ENCODE results near the gene ABCA4.

The ABCA4 gene

DNA sequence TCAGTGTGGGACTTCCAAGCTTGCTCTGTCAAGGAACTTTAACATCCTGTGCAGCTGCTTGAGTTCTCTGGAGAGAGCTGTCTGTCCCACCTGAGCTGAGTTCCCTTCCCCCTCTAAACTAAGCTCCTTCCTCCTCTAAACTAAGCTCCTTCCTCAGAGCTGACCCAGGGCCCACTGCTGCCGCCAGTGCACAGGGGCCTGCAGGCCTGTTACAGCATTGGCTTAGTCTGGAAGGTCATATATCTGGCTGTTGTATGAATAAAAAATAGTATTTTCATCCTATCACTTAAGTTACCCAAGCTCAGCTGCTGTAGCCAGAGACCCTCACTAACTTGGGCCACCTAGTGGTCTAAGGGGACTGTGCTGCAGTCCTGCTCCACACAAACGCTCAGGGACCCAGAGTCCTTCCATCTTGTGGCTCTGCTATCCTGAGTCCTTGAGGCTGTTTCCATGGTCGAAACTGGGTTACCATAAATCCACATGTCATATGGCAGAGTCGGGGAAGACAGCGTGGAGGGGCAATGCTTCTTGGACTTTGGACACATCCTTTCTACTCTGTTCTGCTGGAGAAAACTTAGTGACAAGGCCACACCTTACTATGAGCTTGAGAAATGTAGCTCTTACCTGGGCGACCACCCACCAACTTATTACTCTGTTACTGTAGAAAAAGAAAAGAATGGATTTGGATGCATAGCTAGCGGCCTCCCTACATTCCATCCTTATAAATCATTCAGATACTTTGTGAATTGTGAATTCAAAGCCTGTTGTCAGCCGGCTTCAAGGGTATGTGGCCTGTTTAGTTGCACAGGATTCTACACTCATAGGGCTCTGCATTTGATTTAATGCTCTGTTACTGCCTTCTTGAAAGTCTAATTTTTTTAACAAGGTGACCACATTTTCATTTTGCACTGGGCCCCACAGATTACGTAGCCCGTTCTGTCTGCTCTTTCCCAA, 140.4 kb downstream of the ABCA4 start:
- no peak for DNase-seq (ENCODE audit: low read depth in 2 of 2, low spot score in 1 of 2)

DNA sequence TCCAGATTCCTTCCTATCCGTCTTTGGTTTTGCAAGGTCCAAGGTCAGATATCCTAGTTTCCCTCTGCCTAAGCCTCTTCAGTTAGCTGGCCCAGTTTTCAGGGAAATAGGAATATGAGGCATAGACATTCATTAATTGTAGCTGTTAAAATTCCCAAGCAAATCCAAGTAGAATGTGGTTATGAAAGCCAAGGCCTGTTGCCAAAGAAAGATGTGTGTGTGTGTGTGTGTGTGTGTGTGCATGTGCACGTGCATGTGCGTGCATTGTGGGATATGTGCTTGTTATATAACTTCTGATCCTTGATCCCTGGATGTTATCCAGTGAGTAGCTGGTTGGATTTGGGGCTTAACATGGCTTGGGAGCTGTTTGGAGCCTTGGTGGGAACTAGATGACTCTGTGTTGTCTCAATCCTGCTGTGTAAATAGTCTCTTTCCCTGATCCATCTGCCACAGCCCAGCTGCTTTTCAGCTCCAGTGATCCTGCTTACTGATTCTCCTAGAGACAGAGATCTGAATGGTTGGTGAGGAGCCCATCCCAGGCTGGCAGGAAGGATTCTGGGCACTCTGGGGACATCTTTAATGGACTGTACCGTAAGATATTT, 141.1 kb downstream of the ABCA4 start:
- no peak for DNase-seq (ENCODE audit: low read depth in 2 of 2, low spot score in 1 of 2)

DNA sequence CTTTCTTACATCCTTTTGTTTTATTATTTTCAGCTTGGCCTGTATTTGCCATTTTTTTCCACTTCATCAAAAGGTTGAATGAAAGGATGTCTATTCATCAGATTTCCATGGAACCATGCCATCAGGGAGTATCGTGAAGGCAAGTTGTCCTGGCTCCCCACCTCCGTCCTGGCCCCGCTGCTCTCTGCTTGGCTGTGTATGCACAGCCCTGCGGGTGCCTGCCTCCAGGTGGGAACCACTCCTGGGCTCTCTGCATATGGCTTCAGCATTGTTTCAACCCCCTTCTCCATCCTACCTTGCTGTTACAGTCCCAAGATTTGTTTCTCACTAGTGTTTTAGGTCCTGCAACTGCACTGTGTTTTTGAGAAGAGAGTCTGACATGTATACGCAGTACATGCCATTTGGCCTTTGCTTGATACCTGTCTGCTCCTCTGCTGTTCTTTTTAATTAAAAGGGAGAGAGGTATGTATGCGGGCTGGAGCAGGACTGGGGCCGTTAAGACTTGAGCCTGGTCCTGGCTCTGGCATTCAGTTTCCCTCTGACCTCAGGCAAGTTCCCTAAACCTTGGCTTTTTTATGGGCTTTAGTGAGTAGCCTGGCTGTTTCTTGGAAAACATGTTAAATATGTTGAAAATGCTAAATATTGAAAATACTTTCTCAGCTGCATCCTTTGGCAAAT, 141.8 kb downstream of the ABCA4 start:
- no peak for DNase-seq (ENCODE audit: low read depth in 2 of 2, low spot score in 1 of 2)

DNA sequence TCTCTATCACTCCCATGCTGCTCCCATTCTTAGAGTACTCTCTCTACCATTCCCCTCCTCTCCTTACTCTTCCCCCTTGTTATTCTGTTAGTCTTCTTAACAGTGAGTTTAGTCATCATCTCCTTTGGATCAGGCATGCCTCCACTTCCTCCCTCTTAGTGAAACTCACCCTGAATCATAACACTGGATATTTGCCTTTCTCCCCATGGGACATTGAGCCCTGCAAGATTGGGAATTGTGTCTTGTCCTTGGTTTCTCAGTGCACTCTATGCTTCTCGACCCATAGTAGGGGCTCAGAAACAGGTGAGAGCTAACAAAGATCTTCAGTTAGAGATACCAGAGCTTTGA, 143.4 kb downstream of the ABCA4 start:
- no peak for DNase-seq (ENCODE audit: low read depth in 2 of 2, low spot score in 1 of 2)

DNA sequence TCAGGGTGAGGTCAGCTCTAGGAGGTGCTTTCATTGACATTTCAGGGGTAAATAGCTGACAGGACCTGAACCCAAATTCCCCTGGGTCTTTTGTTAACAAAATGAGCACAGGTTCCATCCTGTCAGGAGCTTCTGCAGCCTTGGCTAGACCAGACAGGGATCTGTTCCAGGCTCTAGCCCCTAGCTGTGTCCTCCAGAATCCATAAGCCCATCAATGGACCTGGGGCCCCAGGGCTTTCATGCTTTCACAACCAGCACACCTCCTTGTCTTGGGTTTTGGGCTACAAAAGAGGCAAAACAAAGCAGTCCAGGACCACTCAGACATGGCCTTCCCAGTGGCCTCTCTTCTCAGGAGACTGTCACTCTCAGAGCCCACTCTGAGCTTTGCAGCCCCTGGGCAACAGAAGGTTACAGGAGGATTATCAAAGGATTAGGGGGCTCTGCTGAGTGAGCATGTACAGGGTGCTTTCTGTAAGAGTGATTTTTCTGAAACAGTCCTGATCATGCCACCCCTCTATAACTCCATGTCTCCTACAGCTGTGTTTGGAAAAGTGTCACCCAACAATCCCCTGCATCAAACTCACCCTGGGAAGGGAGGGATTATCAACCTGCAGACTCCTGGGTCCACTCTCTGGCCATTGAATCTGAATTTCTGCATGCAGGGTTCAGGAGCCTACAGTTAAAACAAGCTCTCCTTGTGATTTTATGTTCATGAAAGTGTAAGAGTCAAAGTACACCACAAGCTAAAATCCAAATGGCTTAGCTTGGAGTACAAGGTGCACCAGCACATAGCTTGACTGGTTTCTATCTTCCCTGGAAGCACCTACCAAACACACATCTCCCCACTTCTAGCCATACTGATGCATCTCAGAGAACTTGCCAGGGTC, 144.0 kb downstream of the ABCA4 start:
- DNase-seq (ENCODE audit: low read depth in 2 of 2, low spot score in 1 of 2): no peak

- DNase-seq (ENCODE audit: low read depth in 2 of 2, low spot score in 1 of 2): no peak
Measured at GRCh38 chr1:93976291-93976690, 144.7 kb downstream of the ABCA4 start.

DNA sequence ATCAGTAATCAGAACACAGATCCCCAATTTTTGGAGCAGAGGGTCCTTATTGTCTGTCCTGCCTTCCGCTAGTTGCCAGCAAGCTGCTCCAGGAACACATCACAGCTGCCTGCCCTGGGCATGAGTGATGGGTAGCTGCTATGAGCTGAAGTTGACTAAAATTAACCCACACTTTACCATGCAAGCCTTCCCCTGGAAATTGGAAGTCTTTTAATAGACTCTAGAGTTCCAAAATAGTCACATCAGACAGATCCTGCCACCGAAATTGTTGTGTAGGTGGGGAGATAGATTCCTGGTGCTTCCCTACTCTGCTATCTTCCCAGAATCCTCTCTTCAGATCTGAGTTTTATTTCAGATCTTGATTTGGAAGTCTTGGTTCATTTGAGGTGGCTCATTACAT, 148.6 kb downstream of the ABCA4 start:
- no peak for DNase-seq (ENCODE audit: low read depth in 2 of 2, low spot score in 1 of 2)

- no peak for DNase-seq (ENCODE audit: low read depth in 2 of 2, low spot score in 1 of 2)
Measured at GRCh38 chr1:93969887-93970286, 151.1 kb downstream of the ABCA4 start.

DNA sequence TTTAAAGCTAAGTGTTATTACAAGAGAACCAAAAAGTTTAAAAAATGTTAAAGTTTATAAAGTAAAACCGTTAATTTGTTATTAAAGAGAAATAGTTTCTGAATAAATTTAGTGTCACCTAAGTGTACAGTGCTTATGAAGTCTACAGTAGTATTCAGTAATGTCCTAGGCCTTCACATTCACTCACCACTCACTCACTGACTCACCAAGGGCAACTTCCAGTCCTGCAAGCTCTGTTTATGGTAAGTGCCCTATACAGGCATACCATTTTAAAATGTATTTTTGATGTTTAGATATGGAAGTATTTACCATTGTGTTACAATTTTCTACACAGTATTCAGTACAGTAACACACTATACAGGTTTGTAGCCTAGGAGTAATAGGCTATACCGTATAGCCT, 151.6 kb downstream of the ABCA4 start:
- no peak for DNase-seq (ENCODE audit: low read depth in 2 of 2, low spot score in 1 of 2)

DNA sequence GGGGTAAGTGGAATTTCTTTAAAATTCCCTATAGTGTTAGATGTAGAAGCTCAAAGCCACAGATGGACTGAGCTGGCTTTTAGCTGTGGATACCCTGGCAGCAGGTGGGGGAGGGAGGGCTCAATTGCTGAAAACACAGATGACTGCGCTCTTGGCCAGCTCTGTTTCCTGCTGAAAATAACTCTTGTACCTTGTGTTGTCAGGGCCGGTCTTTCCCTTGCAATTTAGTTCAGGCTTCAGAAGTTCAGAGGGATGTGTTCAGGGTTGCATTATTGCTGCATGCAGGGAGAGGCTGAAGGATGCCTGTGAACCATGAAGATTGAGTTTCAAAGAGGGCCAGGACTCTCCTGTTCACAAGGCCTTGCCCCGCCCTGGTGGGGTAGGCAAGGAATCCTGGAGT, 153.6 kb downstream of the ABCA4 start:
- no peak for DNase-seq (ENCODE audit: low read depth in 2 of 2, low spot score in 1 of 2)

DNA sequence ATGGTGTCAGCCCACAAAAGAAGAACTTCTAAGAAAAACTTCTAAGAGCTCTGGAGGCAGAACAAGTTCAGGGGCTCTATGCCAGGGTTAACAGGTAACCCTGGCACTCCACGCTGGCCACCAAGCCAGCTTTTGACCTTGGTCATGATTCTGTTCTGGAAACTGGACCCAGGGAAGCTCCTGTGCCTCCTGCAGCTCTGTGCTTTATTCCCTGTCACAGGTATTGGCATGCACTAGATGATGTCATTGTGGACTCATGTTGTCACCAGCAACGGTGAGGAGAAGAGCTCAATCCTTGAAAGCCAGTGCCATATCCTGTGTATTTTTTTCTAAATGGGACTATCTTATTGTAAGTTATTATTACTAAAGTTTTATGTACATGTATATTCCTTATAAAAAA, 155.1 kb downstream of the ABCA4 start:
- no peak for DNase-seq (ENCODE audit: low read depth in 2 of 2, low spot score in 1 of 2)

GRCh38 chr1:93965256-93965655, 155.7 kb downstream of the ABCA4 start:
- no peak for DNase-seq (ENCODE audit: low read depth in 2 of 2, low spot score in 1 of 2)

- no peak for DNase-seq (ENCODE audit: low read depth in 2 of 2, low spot score in 1 of 2)
Measured at GRCh38 chr1:93964777-93965200, 156.2 kb downstream of the ABCA4 start.

- DNase-seq (ENCODE audit: low read depth in 2 of 2, low spot score in 1 of 2): no peak
Measured at GRCh38 chr1:93964096-93964776, 156.7 kb downstream of the ABCA4 start.

DNA sequence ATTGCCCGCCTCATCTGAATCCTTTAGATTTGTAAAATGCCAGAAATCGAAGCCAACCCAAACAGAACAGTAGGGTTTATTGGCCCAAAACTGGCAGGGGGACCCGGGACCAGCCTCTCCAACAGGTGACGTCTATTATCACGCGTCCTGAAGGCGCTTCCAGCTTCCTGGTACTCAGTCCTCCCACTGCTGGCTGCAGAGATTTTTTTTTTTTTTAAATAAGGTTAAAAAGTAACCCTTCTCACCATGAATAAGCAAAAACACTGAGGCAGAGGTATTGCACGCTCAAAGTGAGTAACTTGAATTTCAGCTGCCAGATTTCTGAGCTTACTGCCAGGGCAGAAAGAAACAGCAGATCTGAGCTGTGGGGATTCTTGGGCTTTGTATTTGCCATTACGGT, 157.4 kb downstream of the ABCA4 start:
- no peak for DNase-seq (ENCODE audit: low read depth in 2 of 2, low spot score in 1 of 2)

GRCh38 chr1:93961906-93962305, 159.0 kb downstream of the ABCA4 start:
- DNase-seq (ENCODE audit: low read depth in 2 of 2, low spot score in 1 of 2): no peak

GRCh38 chr1:93961443-93961842, 159.5 kb downstream of the ABCA4 start:
- no peak for DNase-seq (ENCODE audit: low read depth in 2 of 2, low spot score in 1 of 2)

- no peak for DNase-seq (ENCODE audit: low read depth in 2 of 2, low spot score in 1 of 2)
Measured at GRCh38 chr1:93960641-93961147, 160.3 kb downstream of the ABCA4 start.

DNA sequence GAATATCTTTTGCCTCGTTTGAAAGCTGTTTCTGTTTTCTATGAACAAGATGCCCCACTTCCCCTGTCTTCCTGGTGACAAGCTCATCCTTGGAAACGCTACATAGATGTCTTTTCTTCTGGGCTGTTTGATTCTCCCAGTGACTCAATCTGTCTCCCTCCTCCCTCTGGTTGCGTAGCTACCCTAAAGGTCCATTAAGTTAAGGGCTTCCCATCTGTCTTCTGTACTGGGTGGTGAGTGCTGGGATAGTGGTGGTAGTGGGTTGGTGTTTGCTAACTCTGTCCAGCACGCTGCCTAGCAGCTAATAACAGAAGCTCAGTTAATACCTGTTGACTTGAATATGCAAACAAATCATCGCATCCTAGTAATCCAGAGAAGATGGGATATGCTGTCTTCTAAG, 161.5 kb downstream of the ABCA4 start:
- no peak for DNase-seq (ENCODE audit: low read depth in 2 of 2, low spot score in 1 of 2)

DNA sequence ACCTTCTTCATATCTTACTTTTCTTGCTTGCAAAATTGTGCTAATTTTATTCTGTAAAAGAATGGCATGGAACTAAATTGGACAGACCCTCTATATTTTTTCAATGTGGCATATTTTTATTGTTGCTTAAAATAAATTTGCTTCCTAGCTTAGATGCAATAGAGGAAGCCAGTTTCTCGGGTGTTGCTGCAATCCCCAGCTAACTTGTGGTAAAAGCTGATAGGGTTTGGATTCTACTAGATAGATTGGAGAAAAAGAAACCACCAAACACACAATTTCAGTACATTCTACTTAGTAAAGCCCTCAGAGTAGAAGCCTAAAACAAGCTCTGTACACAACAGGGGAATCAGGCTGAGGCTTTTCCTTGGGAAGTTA, 162.2 kb downstream of the ABCA4 start:
- DNase-seq (ENCODE audit: low read depth in 2 of 2, low spot score in 1 of 2): no peak
